Activated CD8-positive, alpha-beta memory T cell treated with anti-CD3 and anti-CD28 coated beads, Interleukin-2, amount 50 U/mL, for 1 hour (primary cell): Measurements from ENCODE around the gene TTC3.

ENCODE experiments used
- DNase-seq: peaks from one replicate; pipeline ENCODE4 v3.0.0-alpha.2; 2020; ENCODE audit errors: extremely low read depth

TTC3 gene

DNA sequence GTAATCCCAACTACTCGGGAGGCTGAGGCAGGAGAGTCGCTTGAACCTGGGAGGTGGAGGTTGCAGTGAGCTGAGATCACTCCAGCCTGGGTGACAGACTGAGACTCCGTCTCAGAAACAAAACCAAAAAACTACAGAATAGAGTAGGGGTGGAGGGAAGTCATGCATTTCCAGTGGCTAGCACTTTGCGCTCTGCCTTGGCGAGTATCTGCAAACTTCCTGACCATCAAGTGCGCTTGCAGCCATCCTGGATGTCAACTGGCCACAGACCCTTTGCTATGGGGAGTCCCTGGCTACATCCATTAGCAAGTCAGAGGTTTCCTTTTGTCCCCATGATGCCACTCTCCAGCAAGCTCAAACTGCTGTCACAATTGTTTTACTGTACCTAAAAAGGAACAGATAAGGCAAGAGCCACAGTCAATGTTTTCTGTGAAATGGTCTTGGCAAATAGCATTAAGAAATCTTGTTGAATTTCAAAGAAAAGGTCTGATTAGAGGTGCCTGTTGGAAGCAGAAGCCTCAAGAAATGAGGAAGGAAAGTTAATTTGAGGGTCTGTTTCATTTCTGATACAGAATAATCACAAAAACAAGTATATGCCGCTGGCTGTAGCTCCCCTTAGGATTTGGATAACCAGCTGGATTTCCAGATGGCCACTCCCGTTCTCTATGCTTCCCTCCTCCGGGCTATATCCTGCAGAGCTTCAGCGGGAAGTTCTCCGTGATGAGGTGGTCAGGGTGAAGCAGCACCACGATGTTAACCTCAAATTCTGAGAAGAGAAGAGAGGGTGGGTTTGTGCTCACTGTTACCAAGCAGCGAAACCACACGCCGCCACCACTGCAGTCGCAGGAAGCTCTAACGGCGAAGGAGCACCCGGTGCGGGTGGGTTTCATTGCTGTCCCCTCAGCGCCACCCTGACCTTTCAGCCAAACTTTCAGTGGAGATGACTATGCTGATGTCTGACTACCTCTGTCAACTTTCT is 152.1 kb downstream of the TTC3 start:
- no peak for DNase-seq

DNA sequence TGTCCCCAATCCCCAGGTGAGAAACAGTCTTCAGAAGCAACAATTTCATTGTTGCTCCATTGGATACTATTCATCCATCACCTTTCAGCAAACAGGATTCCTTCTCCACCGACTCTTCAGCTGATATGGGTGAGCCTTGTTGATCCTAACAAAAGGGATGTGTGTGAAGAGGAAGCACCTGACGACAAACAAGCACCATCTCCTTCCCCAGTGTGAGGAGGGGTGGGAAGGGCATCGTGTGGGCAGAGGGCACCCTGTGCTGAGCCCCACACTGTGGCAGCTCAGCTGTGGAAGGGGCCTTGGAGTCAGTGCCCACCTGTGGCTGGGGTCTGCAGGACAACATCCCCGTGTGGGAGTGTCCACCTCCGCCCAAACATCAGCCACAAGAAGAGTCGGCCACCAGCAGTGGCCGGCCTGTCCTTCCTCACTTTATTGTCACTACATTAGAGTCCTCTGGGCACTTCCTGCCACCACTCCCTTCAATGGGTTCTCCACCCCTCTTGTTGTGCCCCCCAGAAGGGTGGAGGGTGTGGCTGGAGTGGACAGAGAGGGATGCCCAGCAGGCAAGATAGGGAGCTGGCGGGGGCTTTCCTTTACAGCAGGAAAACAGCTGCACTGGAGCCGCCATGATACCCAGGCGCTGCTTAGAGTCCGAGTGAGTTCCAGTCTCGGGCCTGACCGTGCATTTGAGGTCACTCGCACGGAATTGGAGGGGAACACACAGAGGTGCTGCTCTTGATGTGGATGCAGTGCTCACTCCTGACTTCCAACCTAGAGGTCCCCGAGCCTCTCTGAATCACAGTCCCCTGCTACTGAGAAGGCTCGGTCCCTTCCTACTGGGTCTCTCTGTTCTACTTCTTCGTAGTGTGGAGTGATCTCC is 153.2 kb downstream of the TTC3 start:
- DNase-seq: no peak

DNA sequence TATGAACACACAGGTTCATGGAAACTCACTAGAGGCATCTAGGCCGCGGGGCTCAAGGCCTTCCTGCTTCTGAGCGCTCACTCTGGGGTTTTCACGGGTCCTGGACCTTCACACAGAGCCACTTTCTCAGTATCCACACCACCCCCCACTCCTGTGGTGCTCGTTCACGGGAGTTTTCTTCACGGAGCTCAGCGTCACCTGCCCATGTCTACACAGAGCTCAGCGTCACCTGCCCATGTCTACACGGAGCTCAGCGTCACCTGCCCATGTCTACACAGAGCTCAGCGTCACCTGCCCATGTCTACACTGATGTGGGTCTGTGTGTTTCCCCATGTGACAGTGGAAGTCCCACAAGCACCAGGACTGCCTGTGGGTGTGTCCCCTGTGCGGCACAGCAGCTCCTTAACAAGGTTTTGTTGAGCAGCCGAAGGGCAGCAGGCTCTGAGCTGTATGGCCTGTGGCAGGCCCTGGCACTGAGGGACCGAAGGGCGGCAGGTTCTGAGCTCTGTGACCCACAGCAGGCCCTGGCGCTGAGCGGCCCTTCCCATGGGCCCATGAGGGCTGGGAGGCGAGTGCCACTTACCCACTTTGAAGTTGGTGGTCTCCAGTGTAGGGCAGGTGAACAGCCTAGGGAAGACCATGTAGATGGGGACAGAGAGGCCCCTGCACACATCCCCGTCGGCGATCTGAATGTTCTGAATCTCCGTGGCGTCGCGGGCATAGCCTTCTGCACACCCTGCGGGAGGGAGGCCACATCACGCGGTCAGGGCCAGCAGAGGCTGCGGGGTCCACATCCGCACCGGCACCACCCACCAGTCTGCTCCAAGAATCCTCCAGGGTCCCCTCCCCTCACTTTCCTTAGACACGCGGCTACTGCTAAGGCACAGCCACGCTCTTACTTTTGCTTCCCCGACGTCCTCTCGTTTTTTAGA is 154.3 kb downstream of the TTC3 start:
- DNase-seq: no peak

DNA sequence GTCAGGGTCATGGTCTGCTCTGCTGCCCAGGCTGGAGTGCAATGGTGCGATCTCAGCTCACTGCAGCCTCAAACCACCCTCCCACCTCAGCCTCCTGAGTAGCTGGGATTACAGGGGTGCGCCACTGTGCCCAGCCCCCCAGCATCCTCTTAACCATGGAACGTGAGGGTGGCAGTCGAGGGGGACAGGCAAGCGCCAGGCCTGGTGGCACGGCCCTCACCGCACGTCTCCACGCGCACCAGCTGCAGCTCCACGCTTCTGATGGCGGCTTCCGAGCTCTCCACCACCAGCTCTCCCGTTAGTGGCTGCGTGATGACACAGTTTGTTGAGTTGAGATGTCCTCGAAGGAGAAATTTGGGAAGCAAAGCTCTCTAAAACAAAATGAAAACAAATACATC is 154.9 kb downstream of the TTC3 start:
- DNase-seq: no peak

DNA sequence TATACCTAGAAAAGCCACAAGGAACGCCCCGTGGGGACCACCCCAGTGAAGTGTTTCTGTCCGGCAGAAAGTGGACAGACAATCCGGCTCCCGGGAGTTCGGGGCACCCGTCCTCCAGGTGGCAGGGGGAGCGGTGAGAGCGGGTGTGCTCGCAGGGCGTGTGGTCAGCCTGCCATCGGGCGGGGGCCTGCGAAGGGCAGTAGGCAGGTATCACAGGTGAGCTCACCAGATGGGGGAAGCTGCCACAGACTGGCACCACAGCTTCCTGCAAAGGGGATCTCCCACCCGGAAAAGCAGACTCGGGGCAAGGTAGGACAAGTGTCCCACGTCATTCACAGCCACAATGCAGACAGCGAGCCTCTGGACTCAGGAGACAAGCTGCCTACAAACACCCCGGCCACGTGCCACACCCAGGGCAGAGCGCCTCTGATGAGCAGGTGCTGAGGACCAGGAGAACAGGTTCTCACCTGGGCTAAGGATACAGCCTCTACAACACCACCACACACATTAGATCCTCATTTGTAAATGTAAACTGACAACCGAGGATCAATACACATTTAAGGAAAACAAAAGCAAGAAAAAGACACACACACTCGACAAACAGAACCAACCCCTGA is 157.7 kb downstream of the TTC3 start:
- DNase-seq: no peak

DNA sequence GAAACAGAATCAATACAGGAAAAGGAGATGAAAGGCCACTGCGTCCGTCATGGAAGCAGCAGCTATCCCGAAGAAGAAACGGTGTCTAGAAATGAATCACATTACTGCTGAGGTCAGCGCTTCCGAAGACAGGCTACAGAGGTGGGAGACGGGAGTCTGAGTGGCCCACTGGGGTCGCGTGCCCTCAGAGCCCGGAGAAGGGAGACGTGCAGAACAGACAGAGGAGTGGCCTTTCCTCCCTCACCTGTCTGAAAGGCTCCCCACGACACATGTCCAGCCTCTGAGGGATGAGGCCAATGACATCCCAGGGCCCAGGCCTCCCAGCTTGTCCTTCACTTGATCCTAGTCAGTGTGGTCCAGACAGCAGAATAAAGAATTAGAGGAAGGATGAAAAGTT is 158.2 kb downstream of the TTC3 start:
- DNase-seq: no peak

DNA sequence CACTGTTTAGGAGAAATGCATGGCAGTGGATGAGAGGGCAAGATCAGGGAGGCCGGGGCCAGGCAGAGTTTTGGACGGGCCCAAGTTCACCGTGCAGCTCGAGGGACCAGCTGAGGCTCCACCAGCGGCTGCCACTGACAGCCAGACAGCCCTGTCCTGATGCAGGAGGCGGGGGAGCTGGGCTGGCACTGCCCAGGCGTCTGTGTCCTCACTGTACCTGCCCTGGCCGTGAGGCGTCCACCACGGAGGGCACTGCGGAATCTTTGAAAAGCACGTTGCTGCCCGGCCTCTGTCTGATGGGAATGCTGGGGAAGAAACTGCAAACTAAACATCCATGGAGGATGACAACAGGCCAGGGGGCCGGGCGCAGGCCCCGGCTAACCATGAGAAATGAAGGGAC is 158.6 kb downstream of the TTC3 start:
- DNase-seq: no peak

DNA sequence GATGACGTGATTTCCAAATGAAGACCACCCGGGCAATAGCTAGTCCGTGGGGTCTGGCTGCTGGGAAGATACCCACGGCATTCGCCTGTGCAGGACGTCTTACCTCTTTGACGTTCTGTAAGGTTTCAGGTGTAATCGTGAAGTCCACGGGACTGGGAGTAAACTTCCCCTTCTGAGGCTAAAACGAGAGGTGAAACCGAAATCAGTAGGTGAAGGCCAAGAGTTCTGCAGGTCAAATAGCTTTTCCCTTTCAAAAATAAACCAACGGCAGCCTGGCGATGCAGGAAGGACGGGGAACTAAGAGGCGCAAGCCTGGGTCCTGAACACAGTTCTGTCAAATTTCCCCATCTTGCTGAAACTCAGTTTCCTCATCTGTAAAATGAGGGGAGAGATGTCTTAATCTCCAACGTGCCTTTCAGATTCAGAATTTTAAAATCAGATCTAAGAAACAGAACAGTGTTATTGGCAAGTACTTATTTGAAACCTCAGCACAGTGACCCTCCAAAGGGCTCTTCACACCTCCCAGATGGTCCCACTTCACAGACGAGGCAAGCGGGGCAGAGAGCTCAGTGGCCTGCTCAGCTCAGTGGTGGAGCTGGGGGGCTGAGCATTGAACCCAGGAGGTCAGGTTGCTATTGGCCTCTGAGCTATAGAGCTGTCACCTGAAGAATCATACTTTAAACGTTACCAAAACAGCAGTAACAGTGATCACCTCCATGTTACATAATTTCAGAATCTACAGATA is 159.4 kb downstream of the TTC3 start:
- DNase-seq: no peak

DNA sequence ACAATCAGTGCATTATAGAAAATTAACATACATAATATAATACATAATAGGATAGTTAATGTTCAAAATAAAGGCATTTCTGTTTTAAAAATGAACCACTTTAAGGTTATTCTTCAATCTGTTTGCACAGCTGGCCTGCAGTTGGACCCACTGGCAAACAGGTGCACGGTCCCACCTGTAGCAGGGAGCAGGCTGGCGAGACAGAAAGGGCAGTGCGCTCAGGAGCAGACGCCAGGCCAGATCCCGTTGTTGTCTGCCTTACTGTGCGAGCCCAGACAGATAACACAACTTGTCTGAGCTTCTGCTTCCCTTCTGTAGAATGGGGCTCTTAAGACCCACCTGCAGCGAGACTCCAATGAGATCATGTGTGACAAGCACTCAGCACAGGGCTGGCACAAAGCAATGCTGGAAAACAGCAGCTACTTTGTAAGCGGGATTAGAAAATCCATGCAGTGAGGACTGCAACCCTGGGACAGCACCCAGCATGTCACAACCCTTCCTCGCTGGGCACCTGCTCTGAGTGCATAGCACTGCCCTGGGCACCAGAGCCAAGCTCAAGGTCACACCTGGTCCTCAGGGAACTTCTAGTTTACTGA is 160.6 kb downstream of the TTC3 start:
- no peak for DNase-seq

DNA sequence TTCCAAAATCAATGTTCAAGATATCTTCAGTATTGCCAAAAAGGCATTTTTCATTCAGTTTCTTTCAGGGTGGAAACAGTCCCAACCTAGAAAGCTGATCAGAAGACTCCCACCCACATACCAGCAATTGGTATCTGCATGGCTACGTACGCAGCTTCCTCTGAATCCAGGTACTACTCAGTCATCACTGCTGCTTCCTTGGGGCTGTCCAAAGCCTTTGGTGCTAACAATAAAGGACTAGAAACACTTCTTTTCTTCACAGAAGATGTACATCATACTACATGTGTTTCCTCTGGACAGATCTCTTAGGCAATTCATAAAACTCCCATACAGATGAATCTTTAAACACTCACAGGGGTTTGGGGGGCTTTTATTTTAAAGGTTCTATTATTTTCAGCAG is 164.3 kb downstream of the TTC3 start:
- DNase-seq: no peak

DNA sequence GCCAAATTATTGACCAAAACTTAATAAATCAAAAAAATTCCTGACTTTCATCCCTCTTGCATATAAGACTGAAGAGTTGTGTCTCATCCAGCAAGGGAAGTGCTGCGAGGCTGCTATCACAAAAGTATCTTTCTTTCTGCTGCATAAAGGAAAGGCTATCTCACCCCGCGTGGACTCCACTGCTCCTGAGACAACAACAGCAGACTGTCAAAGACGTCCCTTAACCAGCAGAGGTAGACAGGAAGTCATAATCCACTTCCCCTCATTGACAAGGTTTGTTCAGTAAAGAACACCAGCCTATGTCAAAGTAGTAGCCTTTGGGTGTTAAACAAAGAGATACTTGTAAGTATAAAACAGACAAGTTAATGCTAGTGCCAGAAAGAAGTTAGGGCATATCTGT is 164.7 kb downstream of the TTC3 start:
- DNase-seq: no peak

DNA sequence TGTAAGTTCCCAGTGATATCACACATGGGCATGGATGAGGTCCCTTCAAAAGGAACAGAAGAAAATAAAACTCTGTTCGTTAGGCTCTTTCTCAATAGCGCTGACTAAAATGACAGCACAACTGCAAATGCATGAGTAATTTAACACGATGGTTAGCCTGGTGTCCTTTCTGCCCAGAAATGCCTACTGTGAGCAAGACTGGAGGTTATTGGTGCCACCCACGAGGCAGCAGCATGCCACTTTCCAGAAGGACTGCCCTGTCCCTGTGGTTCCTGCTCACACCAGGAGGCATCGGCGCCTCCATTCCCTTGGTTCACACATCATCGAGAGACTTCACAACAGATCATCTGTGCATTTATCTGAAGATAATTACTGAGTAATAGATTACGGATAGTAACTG is 167.9 kb downstream of the TTC3 start:
- DNase-seq: no peak

DNA sequence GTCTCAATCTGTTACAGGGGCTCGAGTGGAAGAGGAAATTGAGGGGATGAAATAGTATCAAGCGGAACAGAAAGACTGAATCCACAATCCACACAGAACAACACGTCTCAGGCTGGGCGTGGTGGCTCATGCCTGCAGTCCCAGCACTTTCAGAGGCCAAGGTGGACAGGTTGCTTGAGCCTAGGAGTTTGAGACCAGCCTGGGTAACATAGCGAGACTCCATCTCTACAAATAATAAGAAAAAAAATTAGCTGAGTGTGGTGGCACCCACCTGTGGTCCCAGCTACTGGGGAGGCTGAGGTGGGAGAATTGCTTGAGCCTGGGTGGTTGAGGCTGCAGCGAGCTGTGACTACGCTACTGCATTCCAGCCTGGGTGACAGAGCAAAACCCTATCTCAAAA is 168.4 kb downstream of the TTC3 start:
- no peak for DNase-seq

DNA sequence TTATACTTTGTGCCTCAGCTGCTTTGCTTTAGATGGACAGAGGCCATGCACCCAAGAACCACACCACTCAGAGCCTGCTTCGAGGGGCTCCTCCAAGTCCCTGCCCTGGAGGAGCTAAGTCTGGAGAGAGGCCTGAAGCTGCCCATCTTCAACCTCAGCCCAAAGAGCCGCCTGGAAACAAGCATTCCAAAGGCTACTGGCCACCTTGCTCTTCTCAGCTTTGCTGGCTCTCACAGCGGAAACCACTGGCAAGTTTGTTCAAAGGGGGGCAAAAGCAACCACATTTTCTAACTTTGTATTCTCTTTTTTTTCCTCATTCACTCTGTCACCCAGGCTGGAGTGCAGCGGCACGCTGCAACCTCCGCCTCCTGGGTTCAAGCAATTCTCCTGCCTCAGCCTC is 170.9 kb downstream of the TTC3 start:
- no peak for DNase-seq

DNA sequence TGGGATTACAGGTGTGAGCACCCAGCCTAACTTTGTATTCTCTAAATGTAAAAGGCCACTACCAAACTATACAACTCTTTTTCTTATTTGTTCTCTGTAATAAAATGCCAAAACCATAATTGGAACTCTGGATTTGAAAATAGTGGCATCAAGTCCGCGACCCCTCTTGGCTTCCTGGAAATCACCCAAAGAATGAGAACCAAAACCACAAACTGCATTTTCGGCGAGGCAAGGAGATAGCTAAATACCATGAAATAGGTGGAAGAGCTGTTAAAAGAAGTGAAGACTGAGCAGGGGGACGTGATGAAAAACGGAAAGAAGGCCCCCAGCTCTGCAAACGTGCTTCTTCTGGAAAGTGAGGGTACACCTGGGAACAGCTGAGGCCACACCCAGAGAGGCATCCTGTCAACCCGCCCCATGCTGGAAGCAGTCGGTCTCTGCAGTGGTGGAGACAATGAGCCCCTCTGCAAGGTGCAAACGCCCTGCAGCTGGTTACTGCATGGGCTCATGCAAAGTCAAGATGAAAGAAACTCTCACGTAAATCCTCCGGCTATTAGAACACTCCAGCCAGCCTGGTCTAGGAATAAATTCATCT is 171.5 kb downstream of the TTC3 start:
- DNase-seq: no peak

DNA sequence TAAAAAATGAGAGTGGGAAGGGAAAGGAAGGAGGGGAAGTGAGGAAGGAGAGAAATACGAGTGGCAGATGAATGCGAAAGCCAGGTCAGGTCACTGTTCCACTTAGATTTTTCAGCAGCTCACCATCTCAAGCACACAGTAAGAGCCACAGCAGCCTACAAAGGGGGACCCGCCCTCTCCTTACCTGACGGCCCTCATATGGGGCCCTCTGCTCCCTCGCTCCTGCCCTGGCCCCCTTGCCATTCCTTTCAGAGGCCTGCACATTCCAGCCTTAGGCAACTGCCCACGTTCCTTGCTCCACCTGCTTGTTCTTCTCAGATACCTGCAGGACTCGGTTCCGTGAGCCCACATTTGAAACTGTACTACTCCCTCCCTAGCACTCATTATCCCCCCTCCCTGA is 172.1 kb downstream of the TTC3 start:
- DNase-seq: no peak

DNA sequence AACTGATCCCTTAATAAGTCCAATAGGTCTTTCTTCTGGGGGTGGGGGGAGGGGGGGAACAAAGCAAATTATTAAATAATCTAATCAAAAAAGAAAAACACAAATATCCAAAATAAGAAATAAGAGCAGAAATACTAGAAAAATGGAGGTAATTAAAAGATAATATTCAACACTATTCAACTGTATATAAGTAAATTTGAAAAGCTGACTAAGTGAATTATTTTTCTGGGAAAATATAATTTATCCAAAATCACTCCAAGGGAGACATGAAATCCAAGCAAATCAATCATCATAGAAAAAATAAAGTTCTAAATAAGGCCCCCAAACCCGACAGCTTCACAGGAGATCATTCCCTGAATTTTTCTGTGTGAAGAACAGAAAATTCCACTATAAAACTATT is 175.2 kb downstream of the TTC3 start:
- no peak for DNase-seq

DNA sequence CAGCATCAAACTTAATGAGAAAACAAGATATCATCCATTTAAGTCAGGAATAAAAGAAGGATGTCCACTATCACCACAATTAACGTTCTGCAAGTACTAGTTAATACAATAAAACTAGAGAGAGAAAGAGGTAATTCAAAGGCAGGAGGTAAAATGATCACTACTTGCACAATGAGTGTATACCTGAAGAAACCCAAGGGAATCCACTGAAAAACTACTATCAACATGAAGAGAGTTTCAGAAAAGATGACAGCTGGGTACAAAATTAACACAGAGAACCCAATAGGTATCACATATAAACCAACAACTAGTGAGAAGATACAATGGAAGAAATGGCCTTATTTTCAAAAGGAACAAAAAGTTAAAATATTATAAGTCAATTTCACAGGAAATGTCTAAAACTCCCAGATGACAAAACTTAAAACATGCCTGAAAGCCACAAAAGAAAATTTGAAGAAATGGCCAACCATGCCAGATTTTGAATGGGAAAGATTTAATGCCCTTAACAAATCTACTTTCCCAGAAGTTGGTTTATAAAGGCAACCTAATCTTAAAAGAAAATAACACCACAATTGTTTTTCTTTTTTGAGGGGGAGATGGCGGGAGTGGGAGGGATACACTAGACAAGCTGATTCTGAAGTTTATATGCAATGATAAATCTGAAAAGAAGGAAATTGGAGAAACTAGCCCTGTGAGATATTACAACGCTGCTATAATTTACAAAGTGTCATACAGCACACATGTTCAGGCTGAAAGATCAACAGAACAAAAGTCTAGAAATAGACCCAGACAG is 176.3 kb downstream of the TTC3 start:
- no peak for DNase-seq

DNA sequence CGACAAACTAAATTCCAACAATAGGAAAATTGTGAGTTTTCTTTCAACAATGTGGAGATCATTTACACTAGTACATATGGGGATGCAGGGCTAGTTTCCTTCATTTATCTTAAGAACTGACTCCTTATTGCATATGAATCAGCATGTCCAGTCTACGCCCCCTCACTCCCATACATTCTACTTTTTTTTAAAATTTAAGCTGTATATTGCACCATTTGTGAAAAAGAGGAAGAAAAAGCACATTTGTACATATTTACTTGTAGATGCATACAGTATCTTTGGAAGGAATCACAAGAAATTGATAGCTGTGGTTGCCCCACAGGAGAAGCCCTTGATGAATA is 178.2 kb downstream of the TTC3 start:
- no peak for DNase-seq
